Neural cell (in vitro differentiated cells): Measurements from ENCODE around the gene ACSL6. TPM values are rescaled to one million over a fixed set of nuclear protein-coding genes. Genes with fewer than 3 reads are reported as not detected.

ENCODE experiments used
- H2AFZ ChIP-seq: fragments of 200-600, 300-800 bp; sonication (generic), shearing (Covaris generic); 2 replicates; pipeline ENCODE4 v1.6.0; 2014; ENCODE audit warnings: low read depth, mild to moderate bottlenecking, antibody characterized with exemption, low read length, moderate library complexity
- H3F3A ChIP-seq: fragments of 200-600 bp; shearing (Covaris generic); 2 replicates; pipeline ENCODE4 v1.6.1; 2016; ENCODE audit warnings: mild to moderate bottlenecking, moderate library complexity, mixed read lengths, antibody characterized with exemption, low read length; ENCODE audit not compliant: insufficient read depth, poor library complexity, severe bottlenecking
- H3K27ac ChIP-seq: fragments of 200-600, 300-800 bp; sonication (generic), shearing (Covaris generic); 2 replicates; pipeline ENCODE4 v1.5.1; 2014; ENCODE audit warnings: mild to moderate bottlenecking, low read length, moderate library complexity
- H3K27me3 ChIP-seq: fragments of 300-800, 200-600 bp; sonication (generic), shearing (Covaris generic); 2 replicates; pipeline ENCODE4 v1.6.0; 2014; ENCODE audit warnings: mild to moderate bottlenecking, low read depth, low read length, moderate library complexity; ENCODE audit not compliant: insufficient read depth
- H3K36me3 ChIP-seq: fragments of 300-800, 200-600 bp; sonication (generic), shearing (Covaris generic); 2 replicates; pipeline ENCODE4 v1.5.1; 2014; ENCODE audit warnings: mild to moderate bottlenecking, antibody characterized with exemption, low read length, moderate library complexity; ENCODE audit not compliant: insufficient read depth
- H3K4me2 ChIP-seq: fragments of 300-800, 200-600 bp; sonication (generic), shearing (Covaris generic); 2 replicates; pipeline ENCODE4 v1.6.0; 2014; ENCODE audit warnings: mild to moderate bottlenecking, low read length
- H3K4me3 ChIP-seq: fragments of 300-800, 200-600 bp; sonication (generic), shearing (Covaris generic); 2 replicates; pipeline ENCODE4 v1.5.1; 2014; ENCODE audit warnings: mild to moderate bottlenecking, low read length, moderate library complexity
- H3K79me2 ChIP-seq: fragments of 200-600 bp; shearing (Covaris generic); replicated peaks from 2 replicates; pipeline ENCODE4 v1.6.0; 2014; ENCODE audit warnings: mild to moderate bottlenecking, low read length, moderate library complexity; ENCODE audit not compliant: insufficient read depth
- H3K9ac ChIP-seq: fragments of 300-800, 200-600 bp; sonication (generic), shearing (Covaris generic); 2 replicates; pipeline ENCODE4 v1.6.1; 2016; ENCODE audit warnings: mild to moderate bottlenecking, low read length, mixed read lengths
- H3K9me2 ChIP-seq: fragments of 200-600 bp; shearing (Covaris generic); 2 replicates; pipeline ENCODE4 v1.6.1; 2016; ENCODE audit warnings: mild to moderate bottlenecking, low read length, mixed read lengths; ENCODE audit not compliant: insufficient read depth
- H3K9me3 ChIP-seq: fragments of 200-600, 300-800 bp; sonication (generic), shearing (Covaris generic); 2 replicates; pipeline ENCODE4 v1.6.1; 2016; ENCODE audit warnings: mild to moderate bottlenecking, mixed run types, low read length, moderate library complexity, mixed read lengths
- H4K20me1 ChIP-seq: fragments of 200-600 bp; shearing (Covaris generic); 2 replicates; pipeline ENCODE4 v1.6.1; 2016; ENCODE audit warnings: mild to moderate bottlenecking, mixed run types; ENCODE audit not compliant: insufficient read depth
- CTCF ChIP-seq: fragments of 450-650 bp; IDR thresholded peaks from 2 replicates; pipeline ENCODE4 v1.5.1; 2014; ENCODE audit warnings: antibody characterized with exemption, mild to moderate bottlenecking, moderate library complexity; ENCODE audit not compliant: poor library complexity, severe bottlenecking
- EP300 ChIP-seq: fragments of 450-650 bp; conservative IDR thresholded peaks from 2 replicates; pipeline ENCODE4 v1.6.1; 2014; ENCODE audit warnings: antibody characterized with exemption, mild to moderate bottlenecking, moderate library complexity; ENCODE audit not compliant: poor library complexity, severe bottlenecking
- EZH2 ChIP-seq: fragments of 200-600, 300-800 bp; shearing (Covaris generic), sonication (generic); IDR thresholded peaks from 2 replicates; pipeline ENCODE4 v1.6.1; 2014; ENCODE audit warnings: antibody characterized with exemption, low read length, borderline replicate concordance, mild to moderate bottlenecking; ENCODE audit not compliant: insufficient read depth, poor library complexity, severe bottlenecking
- MXI1 ChIP-seq: fragments of 450-650 bp; conservative IDR thresholded peaks from 2 replicates; pipeline ENCODE4 v1.6.1; 2014; ENCODE audit warnings: antibody characterized with exemption, mild to moderate bottlenecking; ENCODE audit not compliant: poor library complexity, severe bottlenecking
- POLR2AphosphoS5 ChIP-seq: IDR thresholded peaks from 2 replicates; pipeline ENCODE4 v1.6.1; 2012
- RAD21 ChIP-seq: fragments of 450-650 bp; conservative IDR thresholded peaks from 2 replicates; pipeline ENCODE4 v1.6.1; 2014; ENCODE audit warnings: antibody characterized with exemption, mild to moderate bottlenecking, moderate library complexity
- REST ChIP-seq: IDR thresholded peaks from 2 replicates; pipeline ENCODE4 v1.6.1; 2012; ENCODE audit warnings: borderline replicate concordance
- SMC3 ChIP-seq: fragments of 450-650 bp; conservative IDR thresholded peaks from 2 replicates; pipeline ENCODE4 v1.6.1; 2014; ENCODE audit warnings: antibody characterized with exemption, mild to moderate bottlenecking, moderate library complexity; ENCODE audit not compliant: poor library complexity
- TAF1 ChIP-seq: IDR thresholded peaks from 2 replicates; pipeline ENCODE4 v1.6.1; 2012; ENCODE audit warnings: low read depth
- polyA plus RNA-seq: library from polyadenylated mRNA; depleted of rRNA; stranded (reverse); fragments of >200 nt; gene quantifications from 2 replicates; pipeline ENCODE4 v1.2.3, GENCODE V29; 2014

Gene ACSL6
- polyA plus RNA-seq, 1 donor from 2014 or later = 30.5 TPM

- Histone ChIP-seq H3K9ac (no peak overlapping the region), H3K4me2 (no peak overlapping the region), H3K79me2 (no peaks in the 10 kb centered on the region), H4K20me1 (no peaks in the 10 kb centered on the region), H3K27me3 (no peaks in the 10 kb centered on the region), H3K27ac (no peak overlapping the region), H3K9me3 (no peaks in the 10 kb centered on the region), H3F3A (no peaks in the 10 kb centered on the region), H3K36me3 (no peaks in the 10 kb centered on the region), H2AFZ (no peak overlapping the region), H3K9me2 (no peaks in the 10 kb centered on the region), H3K4me3 (no peak overlapping the region)
- TF ChIP-seq SMC3 = no peak
- TF ChIP-seq MXI1 = no peak
- no peak for TF ChIP-seq TAF1
- TF ChIP-seq RAD21 = no peak
- TF ChIP-seq EP300 = no peak
- TF ChIP-seq POLR2AphosphoS5 = no peak
- TF ChIP-seq REST = no peak
- TF ChIP-seq EZH2 = no peak
- no peak for TF ChIP-seq CTCF
These were observed 13.4 kb upstream of the ACSL6 start for GRCh38 chr5:132024789-132025402.

GRCh38 chr5:132024117-132024435 is 12.6 kb upstream of the ACSL6 start:
- Histone ChIP-seq H3K36me3 (no peaks in the 10 kb centered on the region), H3K9me3 (no peaks in the 10 kb centered on the region)
- TF ChIP-seq CTCF (no peak), EP300 (no peak), EZH2 (no peak), SMC3 (no peak), POLR2AphosphoS5 (no peak), RAD21 (no peak), TAF1 (no peak), REST (no peak), MXI1 (no peak)

More at GRCh38 chr5:132024117-132024435, 12.6 kb upstream of the ACSL6 start:
- Histone ChIP-seq H3K27ac (no peak overlapping the region), H3K9me2 (no peaks in the 10 kb centered on the region), H3K79me2 (no peaks in the 10 kb centered on the region), H3K27me3 (no peaks in the 10 kb centered on the region), H3K4me2 (no peak overlapping the region), H2AFZ (no peak overlapping the region), H3F3A (no peaks in the 10 kb centered on the region), H3K9ac (no peak overlapping the region), H3K4me3 (no peak overlapping the region), H4K20me1 (no peaks in the 10 kb centered on the region)
